ENCODE data around the gene CARD10.

CARD10 gene

GRCh38 chr22:37491559-37492427 is 27.4 kb downstream of the CARD10 start:
- H3K4me3 ChIP-seq (ENCODE audit: low read depth, low read length) = no peak overlapping the region
- H3K36me3 ChIP-seq (ENCODE audit: control insufficient read depth, insufficient read depth, low read length) = peaks cover 6% of the 10 kb centered on the region; the same call in 1 of the 2 replicates
- no peaks in the 10 kb centered on the region for H3K9me3 ChIP-seq (ENCODE audit: control insufficient read depth, insufficient read depth, low read depth, low read length)
- no peaks in the 10 kb centered on the region for H3K27me3 ChIP-seq (ENCODE audit: control insufficient read depth, insufficient read depth, low read length)
- peaks cover 11% of the 10 kb centered on the region for H3K4me1 ChIP-seq (ENCODE audit: control insufficient read depth, insufficient read depth, low read length)
- H3K27ac ChIP-seq (ENCODE audit: low read depth, low read length) = no peak overlapping the region
- no peak overlapping the region for H3K9ac ChIP-seq (ENCODE audit: low read length)

DNA sequence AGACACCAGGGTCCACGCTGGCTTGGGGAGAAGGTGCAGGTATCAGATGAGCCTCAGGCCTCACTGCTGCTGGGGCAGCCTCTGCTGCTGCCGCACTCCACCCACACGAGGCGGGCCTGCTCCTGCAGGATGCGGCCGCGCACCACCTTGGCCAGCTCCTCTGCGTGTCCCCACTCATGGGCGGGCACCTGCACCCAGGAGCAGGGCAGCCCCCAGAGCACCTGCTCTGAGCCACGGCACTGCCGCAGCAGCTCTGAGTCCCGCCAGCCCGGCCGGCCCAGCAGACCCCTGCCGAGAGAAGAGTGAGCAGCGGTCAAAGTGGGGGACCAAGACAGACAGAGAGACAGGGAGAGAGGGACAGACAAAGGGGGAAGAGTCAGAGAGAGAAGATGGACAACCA is 28.1 kb downstream of the CARD10 start:
- Histone ChIP-seq H3K27me3 (ENCODE audit: control insufficient read depth, insufficient read depth, low read length) (no peaks in the 10 kb centered on the region), H3K9me3 (ENCODE audit: control insufficient read depth, insufficient read depth, low read depth, low read length) (no peaks in the 10 kb centered on the region), H3K4me3 (ENCODE audit: low read depth, low read length) (no peak overlapping the region), H3K36me3 (ENCODE audit: control insufficient read depth, insufficient read depth, low read length) (peaks cover 4% of the 10 kb centered on the region; the same call in 1 of the 2 replicates), H3K27ac (ENCODE audit: low read depth, low read length) (no peak overlapping the region), H3K9ac (ENCODE audit: low read length) (no peak overlapping the region), H3K4me1 (ENCODE audit: control insufficient read depth, insufficient read depth, low read length) (peaks cover 16% of the 10 kb centered on the region)

- Histone ChIP-seq H3K9ac (ENCODE audit: low read length) (no peak overlapping the region), H3K27me3 (ENCODE audit: control insufficient read depth, insufficient read depth, low read length) (peaks cover 6% of the 10 kb centered on the region; the same call in 1 of the 2 replicates), H3K36me3 (ENCODE audit: control insufficient read depth, insufficient read depth, low read length) (0 out of 2 replicates have a peak, but pooled peaks cover 3% of the 10 kb centered on the region), H3K27ac (ENCODE audit: low read depth, low read length) (no peak overlapping the region), H3K4me1 (ENCODE audit: control insufficient read depth, insufficient read depth, low read length) (peaks cover 17% of the 10 kb centered on the region), H3K4me3 (ENCODE audit: low read depth, low read length) (no peak overlapping the region), H3K9me3 (ENCODE audit: control insufficient read depth, insufficient read depth, low read depth, low read length) (no peaks in the 10 kb centered on the region)
Measured at GRCh38 chr22:37489983-37490382, 29.2 kb downstream of the CARD10 start.

- Histone ChIP-seq H3K36me3 (ENCODE audit: control insufficient read depth, insufficient read depth, low read length) (0 out of 2 replicates have a peak, but pooled peaks cover 3% of the 10 kb centered on the region), H3K4me1 (ENCODE audit: control insufficient read depth, insufficient read depth, low read length) (peaks cover 24% of the 10 kb centered on the region), H3K9ac (ENCODE audit: low read length) (no peak overlapping the region), H3K4me3 (ENCODE audit: low read depth, low read length) (no peak overlapping the region), H3K27me3 (ENCODE audit: control insufficient read depth, insufficient read depth, low read length) (peaks cover 6% of the 10 kb centered on the region; the same call in 1 of the 2 replicates), H3K9me3 (ENCODE audit: control insufficient read depth, insufficient read depth, low read depth, low read length) (no peaks in the 10 kb centered on the region), H3K27ac (ENCODE audit: low read depth, low read length) (no peak overlapping the region)
Measured at GRCh38 chr22:37488337-37489135, 30.7 kb downstream of the CARD10 start.

DNA sequence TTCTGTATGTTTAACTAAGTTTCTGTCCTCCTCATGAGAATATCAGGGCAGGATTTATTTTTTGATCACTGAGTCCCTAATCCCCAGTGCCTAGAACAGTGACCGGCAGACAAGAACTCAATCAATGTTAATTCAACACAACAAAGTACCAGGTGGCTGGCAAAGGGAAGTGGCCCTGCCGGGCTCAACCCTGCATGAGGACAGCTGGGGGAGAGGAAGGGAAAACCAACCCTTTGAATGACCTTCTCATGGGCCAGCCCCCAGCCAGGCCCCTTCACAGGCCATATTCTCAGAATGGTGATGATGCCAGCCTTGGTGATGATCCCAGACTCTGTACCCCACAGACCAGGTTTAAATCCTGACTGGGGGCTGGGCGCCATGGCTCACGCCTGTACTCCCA is 31.6 kb downstream of the CARD10 start:
- H3K27me3 ChIP-seq (ENCODE audit: control insufficient read depth, insufficient read depth, low read length) = peaks cover 6% of the 10 kb centered on the region; the same call in 1 of the 2 replicates
- peaks cover 24% of the 10 kb centered on the region for H3K4me1 ChIP-seq (ENCODE audit: control insufficient read depth, insufficient read depth, low read length)
- 0 out of 2 replicates have a peak, but pooled peaks cover 3% of the 10 kb centered on the region for H3K36me3 ChIP-seq (ENCODE audit: control insufficient read depth, insufficient read depth, low read length)
- no peaks in the 10 kb centered on the region for H3K9me3 ChIP-seq (ENCODE audit: control insufficient read depth, insufficient read depth, low read depth, low read length)
- H3K27ac ChIP-seq (ENCODE audit: low read depth, low read length) = no peak overlapping the region
- H3K4me3 ChIP-seq (ENCODE audit: low read depth, low read length) = no peak overlapping the region
- no peak overlapping the region for H3K9ac ChIP-seq (ENCODE audit: low read length)

GRCh38 chr22:37487129-37487528 is 32.1 kb downstream of the CARD10 start:
- Histone ChIP-seq H3K27ac (ENCODE audit: low read depth, low read length) (no peak overlapping the region), H3K9me3 (ENCODE audit: control insufficient read depth, insufficient read depth, low read depth, low read length) (no peaks in the 10 kb centered on the region), H3K4me3 (ENCODE audit: low read depth, low read length) (no peak overlapping the region), H3K4me1 (ENCODE audit: control insufficient read depth, insufficient read depth, low read length) (peaks cover 24% of the 10 kb centered on the region), H3K27me3 (ENCODE audit: control insufficient read depth, insufficient read depth, low read length) (peaks cover 6% of the 10 kb centered on the region; the same call in 1 of the 2 replicates), H3K36me3 (ENCODE audit: control insufficient read depth, insufficient read depth, low read length) (0 out of 2 replicates have a peak, but pooled peaks cover 3% of the 10 kb centered on the region), H3K9ac (ENCODE audit: low read length) (no peak overlapping the region)

DNA sequence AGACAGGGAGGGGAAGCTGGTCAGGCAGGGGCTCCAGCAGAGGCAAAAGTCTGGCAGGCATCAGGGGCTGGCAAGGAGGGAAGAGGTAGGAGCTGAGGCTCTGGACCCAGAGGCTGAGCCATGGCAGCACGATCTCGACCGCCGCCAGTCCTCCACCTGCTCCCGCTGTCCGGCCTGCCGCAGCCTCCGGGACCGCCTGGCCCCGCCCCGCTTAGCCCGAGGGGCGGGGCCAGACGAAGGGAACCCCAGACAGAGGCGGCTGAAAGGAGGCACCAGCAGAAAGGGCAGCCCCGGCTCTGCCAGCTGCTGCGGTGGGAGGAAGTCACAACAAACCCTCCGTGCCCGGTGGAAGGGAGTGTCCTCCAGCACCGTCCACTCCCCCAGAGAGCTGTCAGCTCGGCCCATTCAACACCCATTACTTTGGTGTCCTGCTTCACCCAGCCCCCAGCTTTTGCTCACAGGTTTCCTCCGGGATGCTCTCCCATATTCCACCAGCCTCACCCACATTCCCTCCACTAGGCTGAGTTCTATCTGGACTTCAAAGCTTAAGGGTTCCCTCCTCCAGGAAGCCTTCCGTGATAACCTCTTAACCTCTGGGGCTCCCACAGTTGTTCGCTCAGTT is 32.9 kb downstream of the CARD10 start, which contains the start of gene MFNG:
TSS of gene MFNG (minus strand) at position 161 of the 622 bp plus-strand sequence. CDS start 207 bp downstream, outside the sequence.
- H3K9me3 ChIP-seq (ENCODE audit: control insufficient read depth, insufficient read depth, low read depth, low read length) = no peaks in the 10 kb centered on the region
- H3K9ac ChIP-seq (ENCODE audit: low read length) = no peak within 1 kb of the TSS
- H3K27ac ChIP-seq (ENCODE audit: low read depth, low read length) = no peak within 1 kb of the TSS
- peaks cover 6% of the 10 kb centered on the region; the same call in 1 of the 2 replicates for H3K27me3 ChIP-seq (ENCODE audit: control insufficient read depth, insufficient read depth, low read length)
- 0 out of 2 replicates have a peak, but pooled peaks cover 3% of the 10 kb centered on the region for H3K36me3 ChIP-seq (ENCODE audit: control insufficient read depth, insufficient read depth, low read length)
- H3K4me1 ChIP-seq (ENCODE audit: control insufficient read depth, insufficient read depth, low read length) = peaks cover 24% of the 10 kb centered on the region
- H3K4me3 ChIP-seq (ENCODE audit: low read depth, low read length) = peak within 1 kb of the TSS; percentile 42

GRCh38 chr22:37485395-37486223 is 33.6 kb downstream of the CARD10 start:
- H3K9me3 ChIP-seq (ENCODE audit: control insufficient read depth, insufficient read depth, low read depth, low read length) = no peaks in the 10 kb centered on the region
- peaks cover 6% of the 10 kb centered on the region; the same call in 1 of the 2 replicates for H3K27me3 ChIP-seq (ENCODE audit: control insufficient read depth, insufficient read depth, low read length)
- H3K27ac ChIP-seq (ENCODE audit: low read depth, low read length) = no peak overlapping the region
- no peak overlapping the region for H3K9ac ChIP-seq (ENCODE audit: low read length)
- peaks cover 24% of the 10 kb centered on the region for H3K4me1 ChIP-seq (ENCODE audit: control insufficient read depth, insufficient read depth, low read length)
- H3K4me3 ChIP-seq (ENCODE audit: low read depth, low read length) = no peak overlapping the region
- H3K36me3 ChIP-seq (ENCODE audit: control insufficient read depth, insufficient read depth, low read length) = 0 out of 2 replicates have a peak, but pooled peaks cover 3% of the 10 kb centered on the region

- H3K4me1 ChIP-seq (ENCODE audit: control insufficient read depth, insufficient read depth, low read length) = peaks cover 24% of the 10 kb centered on the region
- peaks cover 6% of the 10 kb centered on the region; the same call in 1 of the 2 replicates for H3K27me3 ChIP-seq (ENCODE audit: control insufficient read depth, insufficient read depth, low read length)
- no peaks in the 10 kb centered on the region for H3K9me3 ChIP-seq (ENCODE audit: control insufficient read depth, insufficient read depth, low read depth, low read length)
- H3K9ac ChIP-seq (ENCODE audit: low read length) = no peak overlapping the region
- H3K27ac ChIP-seq (ENCODE audit: low read depth, low read length) = no peak overlapping the region
- no peak overlapping the region for H3K4me3 ChIP-seq (ENCODE audit: low read depth, low read length)
- 0 out of 2 replicates have a peak, but pooled peaks cover 2% of the 10 kb centered on the region for H3K36me3 ChIP-seq (ENCODE audit: control insufficient read depth, insufficient read depth, low read length)
Measured at GRCh38 chr22:37484480-37485394, 34.5 kb downstream of the CARD10 start.

Data from HUES6 (cell line).